T47D (cell line): Measurements from ENCODE around the gene PTTG1.

Source experiments
- DNase-seq, 2 experiments: peaks; one replicate each; pipeline versions ENCODE4 v3.0.0 to v3.0.0-alpha.2; 2011 to 2012; ENCODE audit warnings: low read depth in 1 of 2, low spot score in 1 of 2
- JUND ChIP-seq: IDR thresholded peaks from 2 replicates; pipeline ENCODE4 v1.6.1; 2012; ENCODE audit warnings: low read depth
- in situ Hi-C: cut with HindIII; loops from 2 replicates; pipeline ENCODE4 v1.10.0; 2016; ENCODE audit warnings: low sequenced_read_pairs, low pct_unique_long_range_greater_than_20kb

The PTTG1 gene

GRCh38 chr5:160421625-160422258 lies at the start of gene PTTG1:
Gene PTTG1, plus strand, starts transcription at chr5:160421855. Its CDS starts 458 bp downstream, at chr5:160422313.
- no peak for TF ChIP-seq JUND
- DNase-seq: peak; percentile 89 to 98
- in situ Hi-C loops: no loop called here

GRCh38 chr5:160375166-160375565 lies 46.5 kb upstream of the PTTG1 start:
- no peak for TF ChIP-seq JUND
- no peak for DNase-seq
- in situ Hi-C loops: no loop called here

- in situ Hi-C loops: no loop called here
- TF ChIP-seq JUND: no peak
- DNase-seq: no peak
Measured at GRCh38 chr5:160375701-160376100, 46.0 kb upstream of the PTTG1 start.

- no peak for TF ChIP-seq JUND
- in situ Hi-C loops: no loop called here
- DNase-seq: no peak
Measured at GRCh38 chr5:160376416-160376815, 45.2 kb upstream of the PTTG1 start.

GRCh38 chr5:160377651-160378050 lies 44.0 kb upstream of the PTTG1 start:
- DNase-seq: no peak
- TF ChIP-seq JUND: no peak
- in situ Hi-C loops: no loop called here

GRCh38 chr5:160378330-160378729 lies 43.3 kb upstream of the PTTG1 start:
- in situ Hi-C loops: no loop called here
- no peak for DNase-seq
- no peak for TF ChIP-seq JUND

GRCh38 chr5:160379511-160379910 lies 42.1 kb upstream of the PTTG1 start:
- no peak for TF ChIP-seq JUND
- no peak for DNase-seq
- in situ Hi-C loops: no loop called here

GRCh38 chr5:160380041-160380440 lies 41.6 kb upstream of the PTTG1 start:
- DNase-seq: no peak
- no peak for TF ChIP-seq JUND
- in situ Hi-C loops: no loop called here

- TF ChIP-seq JUND: no peak
- in situ Hi-C loops: no loop called here
- no peak for DNase-seq
Measured at GRCh38 chr5:160382346-160382745, 39.3 kb upstream of the PTTG1 start.

- in situ Hi-C loops: no loop called here
- TF ChIP-seq JUND: no peak
- no peak for DNase-seq
Measured at GRCh38 chr5:160384681-160385080, 37.0 kb upstream of the PTTG1 start.

GRCh38 chr5:160385496-160385895 lies 36.2 kb upstream of the PTTG1 start:
- in situ Hi-C loops: no loop called here
- no peak for TF ChIP-seq JUND
- no peak for DNase-seq

GRCh38 chr5:160387445-160387844 lies 34.2 kb upstream of the PTTG1 start:
- DNase-seq: no peak

GRCh38 chr5:160390787-160391696 lies 30.6 kb upstream of the PTTG1 start:
- peak in 1 of 2 experiments; percentile 46 for DNase-seq
- in situ Hi-C loops: no loop called here
- TF ChIP-seq JUND: no peak

More at GRCh38 chr5:160387445-160387844, 34.2 kb upstream of the PTTG1 start:
- TF ChIP-seq JUND: no peak
- in situ Hi-C loops: no loop called here
